GM19099 (cell line): ENCODE data around the gene SLC22A6.

Source experiments
- POLR2A ChIP-seq: IDR thresholded peaks from 3 replicates; pipeline ENCODE4 v1.6.1; 2011; ENCODE audit warnings: low read depth; ENCODE audit not compliant: insufficient read length; ENCODE audit errors: extremely low read depth

SLC22A6 gene

GRCh38 chr11:62984451-62984991 lies at the start of gene SLC22A6:
Gene SLC22A6 (minus strand): TSS chr11:62984967. CDS start chr11:62984690, 277 bp downstream.
- TF ChIP-seq POLR2A = no peak

GRCh38 chr11:63032457-63032856 lies 47.7 kb upstream of the SLC22A6 start:
- TF ChIP-seq POLR2A = no peak

DNA sequence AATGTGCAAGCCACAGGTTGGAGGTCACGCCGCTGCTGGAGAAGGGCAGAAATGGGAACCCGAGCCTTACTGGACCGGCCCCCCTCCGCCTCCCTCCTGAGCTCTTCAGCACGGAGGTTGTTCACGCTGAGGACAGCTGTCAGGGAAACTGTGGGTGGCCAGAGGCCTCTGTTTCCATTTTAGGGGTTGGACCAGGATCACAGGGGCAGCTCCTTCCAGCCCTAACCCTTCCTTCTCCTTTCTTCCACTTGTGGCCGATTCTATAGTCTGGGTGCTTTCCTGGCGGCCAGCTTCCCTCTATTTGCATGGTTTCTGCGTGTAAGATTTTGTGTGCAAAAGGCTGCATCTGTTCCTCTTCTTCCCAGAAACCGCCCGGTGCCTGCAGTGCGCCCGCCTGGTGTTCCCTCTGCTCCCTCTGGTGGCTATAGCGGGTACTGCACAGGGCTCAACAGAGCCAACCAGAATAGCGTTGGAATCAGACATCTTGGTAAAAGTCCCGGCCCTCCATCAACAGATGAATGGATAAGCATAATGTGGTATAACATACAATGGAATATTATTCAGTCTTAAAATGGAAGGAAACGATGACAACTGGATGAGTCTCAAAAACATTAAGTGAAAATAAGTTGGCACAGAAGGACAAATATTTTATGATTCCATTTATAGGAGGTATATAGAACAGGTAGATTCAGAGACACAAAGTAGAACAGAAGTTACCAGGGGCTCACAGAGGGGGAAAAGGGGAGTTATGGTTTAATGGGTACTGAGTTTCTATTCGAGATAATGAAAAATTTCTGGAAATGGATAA lies 39.3 kb upstream of the SLC22A6 start:
- TF ChIP-seq POLR2A = no peak

DNA sequence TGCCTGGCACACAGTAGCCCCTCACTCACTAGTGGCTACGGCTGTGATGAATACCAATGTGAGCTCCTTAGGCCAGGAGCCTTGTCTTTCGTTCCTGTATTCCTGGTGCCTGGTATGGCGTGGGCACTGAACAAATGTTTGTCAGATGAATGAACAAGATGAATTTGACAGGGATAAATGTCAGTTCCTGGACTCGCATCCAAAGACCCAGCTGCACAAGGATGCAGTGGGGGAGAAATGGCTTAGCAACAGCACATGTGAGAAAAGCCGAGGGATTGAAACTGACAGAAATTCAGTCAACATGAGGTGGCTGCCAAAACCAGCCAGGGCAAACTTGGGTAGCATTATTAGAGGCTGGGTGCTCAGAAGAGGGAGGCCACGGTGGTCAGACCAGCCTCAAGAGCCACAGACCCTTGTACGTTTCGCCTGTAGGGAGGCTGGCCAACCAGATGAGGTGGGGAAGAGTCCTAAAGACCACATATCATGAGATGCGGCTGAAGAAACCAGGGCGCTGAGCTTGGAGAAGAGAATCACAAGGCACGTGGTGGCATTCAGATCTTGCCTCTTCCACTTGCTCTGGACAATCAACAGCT lies 38.6 kb upstream of the SLC22A6 start:
- TF ChIP-seq POLR2A = no peak

- TF ChIP-seq POLR2A = no peak
Observed at GRCh38 chr11:63022441-63022840, 37.7 kb upstream of the SLC22A6 start.

- no peak for TF ChIP-seq POLR2A
Observed at GRCh38 chr11:63020671-63021291, 36.0 kb upstream of the SLC22A6 start.

GRCh38 chr11:63019506-63019905 lies 34.7 kb upstream of the SLC22A6 start:
- TF ChIP-seq POLR2A = no peak

GRCh38 chr11:63017306-63017974 lies 32.7 kb upstream of the SLC22A6 start:
- TF ChIP-seq POLR2A = no peak

- TF ChIP-seq POLR2A = no peak
Observed at GRCh38 chr11:63015521-63016215, 30.9 kb upstream of the SLC22A6 start, which contains the start of gene SLC22A8. Gene SLC22A8 (minus strand): TSS chr11:63015841. CDS start chr11:63014958, 883 bp downstream.

- no peak for TF ChIP-seq POLR2A
Observed at GRCh38 chr11:63014408-63015055, 29.8 kb upstream of the SLC22A6 start.

DNA sequence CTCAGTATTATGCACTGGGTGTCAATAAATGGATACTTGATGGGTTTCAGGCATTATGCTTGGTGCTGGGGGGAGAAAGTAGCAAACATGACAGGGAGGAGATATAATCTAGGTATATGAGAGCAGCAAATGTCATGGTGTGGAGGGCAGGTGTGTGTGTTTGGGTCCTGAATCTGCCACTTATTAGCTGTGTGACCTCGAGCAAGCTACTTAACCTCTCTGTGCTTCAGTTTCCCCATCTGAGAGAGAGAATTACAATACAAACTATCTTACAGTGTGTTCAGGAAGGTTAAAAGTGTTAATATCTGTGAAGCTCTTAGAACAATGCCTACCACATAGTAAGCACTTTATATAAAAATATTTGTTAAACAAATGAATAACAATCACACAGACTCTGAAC lies 28.1 kb upstream of the SLC22A6 start:
- TF ChIP-seq POLR2A = no peak

DNA sequence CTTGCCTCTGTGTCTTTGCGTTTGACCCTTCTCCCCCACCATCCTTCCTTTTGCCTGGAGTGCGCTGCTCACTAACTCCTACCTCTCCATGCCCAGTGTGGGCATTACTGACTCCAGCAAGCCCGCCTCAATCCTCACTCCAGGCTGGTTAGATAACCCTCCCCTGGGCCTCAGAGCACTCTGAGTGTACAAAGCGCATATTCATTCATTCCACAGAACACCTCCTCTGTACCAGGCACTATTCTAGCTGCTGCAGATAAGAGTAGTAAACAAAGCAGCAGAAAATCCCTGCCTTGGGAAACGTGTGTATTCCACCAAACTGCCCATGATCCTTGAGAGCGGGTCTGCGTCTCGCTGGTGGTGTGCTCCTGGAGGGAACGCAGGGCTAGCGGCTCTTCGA lies 27.7 kb upstream of the SLC22A6 start:
- no peak for TF ChIP-seq POLR2A

- no peak for TF ChIP-seq POLR2A
Observed at GRCh38 chr11:63010934-63011439, 26.2 kb upstream of the SLC22A6 start.

DNA sequence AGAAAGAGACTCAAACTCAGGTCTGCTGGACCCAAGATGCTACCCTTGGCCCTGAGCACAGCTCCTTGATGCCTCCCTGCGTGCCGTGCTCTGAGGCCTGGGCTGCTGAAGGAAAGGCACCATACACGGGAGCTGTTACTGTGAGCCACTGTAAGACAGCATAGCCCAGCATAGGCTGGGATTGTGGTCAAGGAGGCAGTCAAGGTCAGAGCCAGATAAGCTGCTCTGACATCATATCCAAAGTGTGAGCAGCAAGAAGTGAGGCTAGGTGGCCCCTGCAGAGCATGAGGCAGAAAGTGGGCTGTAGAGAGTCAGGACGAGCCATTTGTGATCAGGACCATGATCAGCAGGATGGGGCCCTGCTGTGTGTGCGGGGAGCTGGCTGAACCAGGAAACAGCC lies 23.2 kb upstream of the SLC22A6 start:
- TF ChIP-seq POLR2A = no peak
